Small intestine (tissue), 7 donors: ENCODE data around the gene LRRC4. TPM values are rescaled to one million over a fixed set of nuclear protein-coding genes. Genes with fewer than 3 reads are reported as not detected.

Source experiments
- DNase-seq, 2 donors: peaks; one replicate each; pipeline versions ENCODE4 v3.0.0 to v3.0.0-alpha.2; 2013
- FAIRE-seq: peaks from 2 replicates; lab custom pipeline; 2012; peaks lifted over from hg19 to GRCh38; lab: Jason Lieb, UNC
- H3K27ac ChIP-seq, 3 donors: one replicate each; pipeline ENCODE4 v1.5.1; 2013; ENCODE audit warnings: low read length in 2 of 3, mild to moderate bottlenecking in 2 of 3, control low read depth in 1 of 3, inconsistent platforms in 1 of 3, low read depth in 1 of 3, moderate library complexity in 1 of 3
- H3K27me3 ChIP-seq, 3 donors: one replicate each; pipeline ENCODE4 v1.6.1; 2013; ENCODE audit warnings: low read length in 3 of 3, inconsistent platforms in 1 of 3; ENCODE audit not compliant: control insufficient read depth in 3 of 3, insufficient read depth in 3 of 3
- H3K36me3 ChIP-seq, 3 donors: one replicate each; pipeline ENCODE4 v1.6.1; 2013; ENCODE audit warnings: low read length in 3 of 3, inconsistent platforms in 1 of 3, low read depth in 1 of 3, mild to moderate bottlenecking in 1 of 3, moderate library complexity in 1 of 3; ENCODE audit not compliant: control insufficient read depth in 3 of 3, insufficient read depth in 2 of 3
- H3K4me1 ChIP-seq, 3 donors: one replicate each; pipeline ENCODE4 v1.6.1; 2013; ENCODE audit warnings: low read length in 2 of 3, inconsistent platforms in 1 of 3, low read depth in 1 of 3, mild to moderate bottlenecking in 1 of 3, moderate library complexity in 1 of 3; ENCODE audit not compliant: control insufficient read depth in 3 of 3, insufficient read depth in 2 of 3
- H3K4me3 ChIP-seq, 3 donors: one replicate each; pipeline ENCODE4 v1.5.1; 2013; ENCODE audit warnings: low read length in 3 of 3, control low read depth in 1 of 3, inconsistent platforms in 1 of 3, low read depth in 1 of 3, mild to moderate bottlenecking in 1 of 3, moderate library complexity in 1 of 3
- H3K9me3 ChIP-seq, 2 donors: one replicate each; pipeline ENCODE4 v1.6.1; 2013; ENCODE audit warnings: low read depth in 1 of 2, low read length in 1 of 2; ENCODE audit not compliant: control insufficient read depth in 2 of 2, insufficient read depth in 1 of 2
- WGBS, 3 donors: extraction: QIAGEN DNeasy Blood & Tissue Kit; methylation state at CpG; one replicate each; pipeline ENCODE4 v1.1.7; 2013; 5-methylcytosine and 5-hydroxymethylcytosine counted together
- polyA plus RNA-seq, 4 donors: library from polyadenylated mRNA; stranded (reverse) in 3 of 4; unstranded in 1 of 4; fragments of 200-250 nt in 3 of 4; fragments of 120-200 nt in 1 of 4; gene quantifications; one replicate each; pipeline versions ENCODE4 v1.2.1 to v1.2.3, GENCODE V29; 2013
- donor health status: healthy with polysubstance abuse.
- donor health status: control.
- donor health status: control.
- donor health status: Bipolar disorder and iron deficiency.
- donor health status: healthy.

The LRRC4 gene
- polyA plus RNA-seq, 4 donors = 0.27 to 1.6 (median 0.79) TPM

DNA sequence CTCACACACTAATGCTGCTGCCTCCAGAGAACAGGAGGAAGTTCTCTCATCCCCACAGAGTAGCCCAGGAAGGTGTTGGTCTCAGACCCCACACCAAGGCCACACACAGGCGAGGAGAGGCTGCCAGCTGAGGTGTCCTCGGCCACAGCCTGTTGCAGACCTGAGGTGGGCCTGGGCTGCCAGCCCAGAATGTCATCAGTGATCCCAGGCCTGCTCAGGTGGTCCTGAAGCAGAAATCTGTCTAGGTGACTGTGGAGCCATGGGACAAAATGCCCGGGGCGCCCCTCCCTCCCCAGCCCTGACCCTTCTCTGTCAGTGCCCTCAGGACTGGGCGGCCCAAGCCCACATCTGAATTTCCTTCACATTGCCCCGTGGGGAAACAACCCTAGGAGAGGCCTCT is 43.5 kb upstream of the LRRC4 start:
- peaks cover 0 to 24% (median 4%) of the 10 kb centered on the region in 3 donors for H3K4me1 ChIP-seq
- no peaks in the 10 kb centered on the region for H3K27me3 ChIP-seq
- H3K27ac ChIP-seq = no peak overlapping the region
- DNase-seq (no peak), FAIRE-seq (no peak)
- no peak overlapping the region for H3K4me3 ChIP-seq
- WGBS, 3 donors = 88 to 91% (median 88%) methylated on average over 6 of the region's 6 CpGs
- H3K9me3 ChIP-seq = no peaks in the 10 kb centered on the region
- H3K36me3 ChIP-seq = peaks cover 0 to 77% (median 7%) of the 10 kb centered on the region in 3 donors

DNA sequence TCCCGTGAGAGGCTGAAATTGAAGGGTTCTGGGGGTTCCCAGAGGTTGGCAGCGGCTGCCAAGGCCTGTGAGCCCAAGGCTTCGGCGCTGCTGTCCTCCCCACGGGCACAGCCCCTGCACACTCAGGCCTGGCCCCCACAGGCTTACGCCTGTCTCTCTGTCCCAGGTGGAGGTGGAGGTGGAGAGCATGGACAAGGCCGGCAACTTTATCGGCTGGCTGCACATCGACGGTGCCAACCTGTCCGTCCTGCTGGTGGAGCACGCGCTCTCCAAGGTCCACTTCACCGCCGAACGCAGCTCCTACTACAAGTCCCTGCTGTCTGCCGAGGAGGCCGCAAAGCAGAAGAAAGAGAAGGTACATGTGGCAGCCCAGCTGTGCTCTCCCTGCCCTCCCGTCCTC is 43.1 kb upstream of the LRRC4 start:
- Histone ChIP-seq H3K4me1 (peaks cover 0 to 24% (median 4%) of the 10 kb centered on the region in 3 donors), H3K9me3 (no peaks in the 10 kb centered on the region), H3K36me3 (peaks cover 0 to 73% (median 7%) of the 10 kb centered on the region in 3 donors), H3K27ac (no peak overlapping the region), H3K27me3 (no peaks in the 10 kb centered on the region), H3K4me3 (no peak overlapping the region)
- FAIRE-seq = no peak
- 91 to 96% (median 93%) methylated on average over 19 of the region's 19 CpGs for WGBS, 3 donors
- no peak for DNase-seq

GRCh38 chr7:128073671-128074310 is 42.6 kb upstream of the LRRC4 start:
- 86 to 91% (median 88%) methylated on average over 15 of the region's 15 CpGs for WGBS, 3 donors

DNA sequence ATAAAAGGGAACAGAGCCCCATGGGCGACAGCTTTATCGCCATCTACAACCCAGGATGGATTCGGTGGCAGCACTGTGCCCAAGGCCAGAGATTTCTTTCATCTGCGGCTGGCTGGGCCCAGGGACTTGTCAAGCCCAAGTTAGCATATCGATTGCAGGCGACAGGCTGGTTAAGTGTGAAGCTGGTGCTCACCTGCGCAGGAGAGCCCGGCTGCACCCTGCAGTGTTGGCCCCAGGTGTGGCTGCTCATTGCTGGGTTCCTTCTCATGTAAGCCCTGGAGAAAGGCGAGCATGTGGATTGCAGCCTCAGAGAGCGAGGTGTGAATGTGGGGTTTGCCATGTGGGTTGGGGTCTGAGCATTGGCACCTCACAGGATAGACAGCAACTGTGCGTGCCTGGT is 40.6 kb upstream of the LRRC4 start:
- FAIRE-seq (no peak), DNase-seq (no peak)
- Histone ChIP-seq H3K9me3 (no peaks in the 10 kb centered on the region), H3K27me3 (no peaks in the 10 kb centered on the region), H3K27ac (no peak overlapping the region), H3K36me3 (peaks cover 0 to 58% (median 7%) of the 10 kb centered on the region in 3 donors), H3K4me1 (peaks cover 0 to 10% (median 0%) of the 10 kb centered on the region in 3 donors), H3K4me3 (no peak overlapping the region)
- 88 to 99% (median 92%) methylated on average over 11 of the region's 11 CpGs for WGBS, 3 donors

More at GRCh38 chr7:128073671-128074310, 42.6 kb upstream of the LRRC4 start:
- Histone ChIP-seq H3K4me3 (no peak overlapping the region), H3K4me1 (peaks cover 0 to 24% (median 4%) of the 10 kb centered on the region in 3 donors), H3K27me3 (no peaks in the 10 kb centered on the region), H3K36me3 (peaks cover 0 to 68% (median 7%) of the 10 kb centered on the region in 3 donors), H3K27ac (no peak overlapping the region), H3K9me3 (no peaks in the 10 kb centered on the region)
- FAIRE-seq (no peak), DNase-seq (no peak)

DNA sequence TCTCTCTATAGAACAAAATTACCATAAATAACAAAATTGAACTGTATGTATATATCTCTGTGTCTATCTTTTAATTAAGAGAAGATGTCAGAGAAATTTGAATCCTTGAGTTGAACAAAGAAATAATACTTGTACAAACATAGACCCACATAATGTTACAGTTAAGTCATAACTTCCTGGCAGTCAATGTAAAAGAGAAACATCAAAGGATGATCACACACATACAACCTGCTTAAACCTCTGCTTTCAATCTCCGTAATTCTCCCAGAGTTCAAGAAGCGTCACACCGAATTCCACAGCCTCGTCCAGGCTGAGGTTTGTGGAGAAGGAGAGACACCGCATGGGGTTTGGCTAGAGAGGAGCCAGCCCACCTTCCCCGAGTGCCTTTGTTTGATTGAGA is 40.1 kb upstream of the LRRC4 start:
- H3K9me3 ChIP-seq = no peaks in the 10 kb centered on the region
- FAIRE-seq (no peak), DNase-seq (no peak)
- H3K4me1 ChIP-seq = peaks cover 0 to 5% (median 0%) of the 10 kb centered on the region in 3 donors
- no peaks in the 10 kb centered on the region for H3K27me3 ChIP-seq
- H3K4me3 ChIP-seq = no peak overlapping the region
- H3K36me3 ChIP-seq = peaks cover 0 to 61% (median 7%) of the 10 kb centered on the region in 3 donors
- H3K27ac ChIP-seq = no peak overlapping the region
- WGBS, 3 donors = 90 to 97% (median 93%) methylated on average over 6 of the region's 6 CpGs

- FAIRE-seq = no peak
- Histone ChIP-seq H3K4me3 (no peak overlapping the region), H3K36me3 (peaks cover 0 to 52% (median 2%) of the 10 kb centered on the region in 3 donors), H3K27me3 (no peaks in the 10 kb centered on the region), H3K9me3 (no peaks in the 10 kb centered on the region), H3K4me1 (no peaks in the 10 kb centered on the region), H3K27ac (no peak overlapping the region)
- 79 to 82% (median 80%) methylated on average over 8 of the region's 8 CpGs for WGBS, 3 donors
- DNase-seq = peak in 1 of 2 donors; percentile 70
Observed at GRCh38 chr7:128069373-128070364, 38.4 kb upstream of the LRRC4 start.

- DNase-seq (no peak), FAIRE-seq (no peak)
- Histone ChIP-seq H3K27ac (no peak overlapping the region), H3K9me3 (no peaks in the 10 kb centered on the region), H3K36me3 (peaks cover 0 to 47% (median 0%) of the 10 kb centered on the region in 3 donors), H3K4me1 (no peaks in the 10 kb centered on the region), H3K4me3 (no peak overlapping the region), H3K27me3 (no peaks in the 10 kb centered on the region)
- WGBS, 3 donors = 93 to 95% (median 93%) methylated on average over 8 of the region's 8 CpGs
Observed at GRCh38 chr7:128068785-128069184, 37.5 kb upstream of the LRRC4 start.

DNA sequence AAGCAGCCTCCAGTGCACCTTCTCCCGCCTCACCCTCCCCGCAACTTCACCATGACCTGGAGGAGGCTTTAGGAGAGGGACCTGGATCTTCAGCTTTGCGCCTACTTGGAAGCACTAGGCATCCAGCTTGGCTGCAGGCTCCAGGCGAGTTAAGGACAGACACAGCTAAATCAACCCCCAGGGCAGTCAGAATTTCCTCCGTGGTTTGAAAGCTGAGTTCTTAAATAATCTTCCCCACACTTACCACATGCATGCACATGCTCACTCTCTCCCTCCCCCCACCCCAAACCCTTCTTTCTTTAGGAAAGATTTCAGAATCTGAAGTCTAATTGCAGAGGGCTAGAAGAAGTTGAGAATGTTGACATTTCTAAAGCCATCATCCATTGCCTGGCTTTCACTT is 36.7 kb upstream of the LRRC4 start:
- Histone ChIP-seq H3K9me3 (no peaks in the 10 kb centered on the region), H3K27ac (no peak overlapping the region), H3K4me1 (no peaks in the 10 kb centered on the region), H3K4me3 (no peak overlapping the region), H3K36me3 (peaks cover 0 to 47% (median 0%) of the 10 kb centered on the region in 3 donors), H3K27me3 (no peaks in the 10 kb centered on the region)
- DNase-seq (no peak), FAIRE-seq (no peak)
- WGBS, 3 donors = 82 to 89% (median 84%) methylated on average over 5 of the region's 5 CpGs
